ENCODE results near the gene MUC16. TPM values are rescaled to one million over a fixed set of nuclear protein-coding genes. Genes with fewer than 3 reads are reported as not detected.

The MUC16 gene
- total RNA-seq, 4 donors from 2014 or later = not detected

DNA sequence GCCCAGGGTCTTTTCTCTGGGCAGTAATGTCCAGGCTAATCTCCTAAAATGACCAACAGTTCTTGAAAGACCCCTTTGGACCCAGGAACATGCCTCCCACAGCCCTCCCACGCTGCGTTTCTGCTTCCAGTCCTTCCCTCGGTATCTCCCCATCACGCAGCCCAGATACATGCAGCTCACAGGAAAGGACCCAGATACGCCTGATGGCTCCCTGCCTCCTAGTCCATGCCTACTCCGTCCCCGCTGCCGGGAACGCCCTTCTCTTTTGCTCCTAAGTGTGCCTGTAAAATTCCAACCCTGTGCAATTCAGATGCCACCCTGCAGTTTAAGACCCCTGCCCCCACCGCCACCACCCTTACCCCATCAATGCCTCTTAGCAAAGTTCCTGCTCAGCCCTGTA, 778 bp downstream of the MUC16 start:
- H3K36me3 ChIP-seq = no peaks in the 10 kb centered on the region
- no peak overlapping the region for H3K4me3 ChIP-seq
- no peaks in the 10 kb centered on the region for H3K9me3 ChIP-seq
- H3K27me3 ChIP-seq = peaks cover 4% of the 10 kb centered on the region
- in situ Hi-C loops (cut with MboI; ENCODE audit: low pct_ligation_motif_present in 1 of 4, low pct_unique_long_range_greater_than_20kb in 1 of 4, low sequenced_read_pairs in 3 of 4) = no loop called here
- TF ChIP-seq POLR2AphosphoS5 (IDR thresholded peaks at IDR 0.05) (no peak), EP300 (IDR thresholded peaks at IDR 0.05; ENCODE audit: low read depth) (no peak), POLR2A (IDR thresholded peaks at IDR 0.05) (no peak), CTCF (IDR thresholded peaks at IDR 0.05) (no peak)
- no peak for DNase-seq
- 82% methylated on average over 10 of the region's 10 CpGs; no CpG with 5 or more reads in 1 of the 2 donors for WGBS, 2 donors (ENCODE audit: low coverage in 1 of 2)
- H3K27ac ChIP-seq = no peak overlapping the region
- intact Hi-C loops (cut with DNase I; ENCODE audit: low total_unique reads) = no loop called here
- H3K4me1 ChIP-seq = no peaks in the 10 kb centered on the region

DNA sequence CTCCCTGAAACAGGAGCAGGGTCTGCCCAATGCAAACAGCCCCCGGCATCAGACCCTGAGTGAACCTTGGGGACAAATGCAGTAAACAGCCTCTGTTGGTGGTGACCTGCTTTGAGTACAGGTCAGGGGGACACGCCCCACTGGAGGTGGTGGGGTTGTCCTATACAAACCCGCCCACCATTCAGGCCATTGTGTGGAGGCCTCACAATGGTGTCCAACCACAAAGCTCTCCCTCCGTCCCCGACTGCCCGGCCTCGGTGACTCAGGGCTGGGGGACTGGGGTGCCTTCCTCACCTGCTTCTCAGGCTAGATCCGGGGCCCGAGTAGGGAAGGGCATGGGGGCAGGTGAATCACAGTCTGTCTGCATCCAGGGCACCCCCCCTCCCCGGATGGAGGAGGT, 1.5 kb downstream of the MUC16 start:
- intact Hi-C loops (cut with DNase I; ENCODE audit: low total_unique reads) = no loop called here
- Histone ChIP-seq H3K36me3 (no peaks in the 10 kb centered on the region), H3K4me3 (no peak overlapping the region), H3K27me3 (no peaks in the 10 kb centered on the region), H3K27ac (no peak overlapping the region), H3K9me3 (no peaks in the 10 kb centered on the region), H3K4me1 (no peaks in the 10 kb centered on the region)
- WGBS, 2 donors (ENCODE audit: low coverage in 1 of 2) = 68% methylated on average over 7 of the region's 10 CpGs; no CpG with 5 or more reads in 1 of the 2 donors
- DNase-seq = no peak
- in situ Hi-C loops (cut with MboI; ENCODE audit: low pct_ligation_motif_present in 1 of 4, low pct_unique_long_range_greater_than_20kb in 1 of 4, low sequenced_read_pairs in 3 of 4) = no loop called here
- TF ChIP-seq CTCF (IDR thresholded peaks at IDR 0.05) (no peak), POLR2A (IDR thresholded peaks at IDR 0.05) (no peak), POLR2AphosphoS5 (IDR thresholded peaks at IDR 0.05) (no peak), EP300 (IDR thresholded peaks at IDR 0.05; ENCODE audit: low read depth) (no peak)

DNA sequence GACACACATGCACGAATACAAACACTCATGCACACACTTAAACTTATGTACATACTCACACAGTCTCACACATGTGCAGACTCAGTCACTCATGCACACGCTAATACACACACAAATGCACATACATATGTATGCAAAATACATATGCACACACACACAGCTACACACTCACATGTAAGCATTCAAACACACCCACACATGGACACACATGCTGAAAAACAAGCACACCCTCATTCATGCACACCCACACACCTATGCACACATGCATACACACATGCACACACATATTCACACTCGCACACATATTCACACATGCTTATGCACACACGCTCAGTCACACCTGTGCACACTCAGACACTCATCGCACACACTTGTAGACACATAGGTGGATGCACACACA, 9.3 kb downstream of the MUC16 start:
- TF ChIP-seq POLR2AphosphoS5 (IDR thresholded peaks at IDR 0.05) = no peak
- TF ChIP-seq EP300 (IDR thresholded peaks at IDR 0.05; ENCODE audit: low read depth) = no peak
- TF ChIP-seq CTCF (IDR thresholded peaks at IDR 0.05) = no peak
- no peak for TF ChIP-seq POLR2A (IDR thresholded peaks at IDR 0.05)
- 80 to 89% methylated on average over 1 to 5 of the region's 5 CpGs for WGBS, 2 donors (ENCODE audit: low coverage in 1 of 2)
- H3K9me3 ChIP-seq = no peaks in the 10 kb centered on the region
- H3K4me3 ChIP-seq = no peak overlapping the region
- H3K27me3 ChIP-seq = no peaks in the 10 kb centered on the region
- no peaks in the 10 kb centered on the region for H3K4me1 ChIP-seq
- no peak overlapping the region for H3K27ac ChIP-seq
- DNase-seq = no peak
- H3K36me3 ChIP-seq = no peaks in the 10 kb centered on the region
- in situ Hi-C loops (cut with MboI; ENCODE audit: low pct_ligation_motif_present in 1 of 4, low pct_unique_long_range_greater_than_20kb in 1 of 4, low sequenced_read_pairs in 3 of 4) = no loop called here
- intact Hi-C loops (cut with DNase I; ENCODE audit: low total_unique reads) = no loop called here

- Histone ChIP-seq H3K27ac (no peak overlapping the region), H3K4me1 (no peaks in the 10 kb centered on the region), H3K27me3 (no peaks in the 10 kb centered on the region), H3K9me3 (no peaks in the 10 kb centered on the region), H3K36me3 (no peaks in the 10 kb centered on the region), H3K4me3 (no peak overlapping the region)
- TF ChIP-seq POLR2A (IDR thresholded peaks at IDR 0.05) (no peak), CTCF (IDR thresholded peaks at IDR 0.05) (no peak), POLR2AphosphoS5 (IDR thresholded peaks at IDR 0.05) (no peak), EP300 (IDR thresholded peaks at IDR 0.05; ENCODE audit: low read depth) (no peak)
- no peak for DNase-seq
- 65 to 73% methylated on average over 9 to 10 of the region's 10 CpGs for WGBS, 2 donors (ENCODE audit: low coverage in 1 of 2)
- in situ Hi-C loops (cut with MboI; ENCODE audit: low pct_ligation_motif_present in 1 of 4, low pct_unique_long_range_greater_than_20kb in 1 of 4, low sequenced_read_pairs in 3 of 4) = no loop called here
- intact Hi-C loops (cut with DNase I; ENCODE audit: low total_unique reads) = no loop called here
Observed at GRCh38 chr19:8988204-8988603, 22.0 kb downstream of the MUC16 start.
